HepG2 (cell line): Measurements from ENCODE around the gene PTCD1. TPM values are rescaled to one million over a fixed set of nuclear protein-coding genes. Genes with fewer than 3 reads are reported as not detected.

ENCODE experiments used
- ASH2L ChIP-seq: fragments of 300-600, 200-600 bp; sonication (generic); IDR thresholded peaks from 2 replicates; pipeline ENCODE4 v1.7.0; 2017; ENCODE audit warnings: low read depth, mild to moderate bottlenecking, moderate library complexity, mixed read lengths, low read length; ENCODE audit not compliant: insufficient read length
- SIN3B ChIP-seq: fragments of 150-350 bp; IDR thresholded peaks from 2 replicates; pipeline ENCODE4 v1.6.1; 2014; ENCODE audit warnings: low read length
- SRY ChIP-seq: sonication (generic); formaldehyde crosslinking; IDR thresholded peaks from 2 replicates; pipeline ENCODE4 v1.8.0; 2022; ENCODE audit warnings: mild to moderate bottlenecking, missing genetic modification reagents
- ZNF296 ChIP-seq: sonication (generic); formaldehyde crosslinking; conservative IDR thresholded peaks from 2 replicates; pipeline ENCODE4 v1.5.0; 2020; ENCODE audit warnings: mild to moderate bottlenecking, missing genetic modification reagents
- ZNF343 ChIP-seq: sonication (generic); formaldehyde crosslinking; IDR thresholded peaks from 2 replicates; pipeline ENCODE4 v1.4.0; 2020; ENCODE audit warnings: mild to moderate bottlenecking, missing genetic modification reagents
- polyA plus RNA-seq, 8 experiments: library from polyadenylated mRNA; depleted of rRNA in 3 of 8; stranded (reverse) in 7 of 8; unstranded in 1 of 8; fragments of >200 nt; fragmentation: Illumina TruSeq in 4 of 8; extraction: Trizol in 4 of 8; gene quantifications; 2 replicates each; pipeline versions ENCODE4 v1.2.1 to v1.2.3, GENCODE V29; 2011 to 2016; ENCODE audit warnings: low read depth in 4 of 8, missing spikeins in 1 of 8, mixed read lengths in 1 of 8; ENCODE audit not compliant: insufficient read depth in 1 of 8
- total RNA-seq, 5 experiments: library from RNA; depleted of rRNA; stranded (reverse); fragments of >200 nt; fragmentation: Illumina TruSeq; extraction: Trizol; gene quantifications; 2 replicates each; pipeline ENCODE4 v1.2.3, GENCODE V29; 2016; ENCODE audit warnings: low read depth in 1 of 5
- TF ChIP-seq, protein P1 (sequence below): sonication (generic); formaldehyde crosslinking; IDR thresholded peaks from 2 replicates; pipeline ENCODE4 v1.4.0; 2020; ENCODE audit warnings: mild to moderate bottlenecking, low read depth, missing genetic modification reagents
- TF ChIP-seq, protein P2 (sequence below): sonication (generic); formaldehyde crosslinking; IDR thresholded peaks from 2 replicates; pipeline ENCODE4 v1.9.0; 2021; ENCODE audit warnings: mild to moderate bottlenecking, missing genetic modification reagents
- TF ChIP-seq, protein P3 (sequence below): sonication (generic); formaldehyde crosslinking; IDR thresholded peaks from 2 replicates; pipeline ENCODE4 v1.5.0; 2020; ENCODE audit warnings: mild to moderate bottlenecking, missing genetic modification reagents, borderline replicate concordance
- TF ChIP-seq, protein P4 (sequence below): sonication (generic); formaldehyde crosslinking; IDR thresholded peaks from 2 replicates; pipeline ENCODE4 v1.4.0; 2020; ENCODE audit warnings: missing genetic modification reagents

PTCD1 gene
- total and polyA plus RNA-seq, 2 of the 13 experiments (the other 11 are each of a cell fraction or from before 2014, with no cell fraction given), result 3.0 to 8.4 TPM

DNA sequence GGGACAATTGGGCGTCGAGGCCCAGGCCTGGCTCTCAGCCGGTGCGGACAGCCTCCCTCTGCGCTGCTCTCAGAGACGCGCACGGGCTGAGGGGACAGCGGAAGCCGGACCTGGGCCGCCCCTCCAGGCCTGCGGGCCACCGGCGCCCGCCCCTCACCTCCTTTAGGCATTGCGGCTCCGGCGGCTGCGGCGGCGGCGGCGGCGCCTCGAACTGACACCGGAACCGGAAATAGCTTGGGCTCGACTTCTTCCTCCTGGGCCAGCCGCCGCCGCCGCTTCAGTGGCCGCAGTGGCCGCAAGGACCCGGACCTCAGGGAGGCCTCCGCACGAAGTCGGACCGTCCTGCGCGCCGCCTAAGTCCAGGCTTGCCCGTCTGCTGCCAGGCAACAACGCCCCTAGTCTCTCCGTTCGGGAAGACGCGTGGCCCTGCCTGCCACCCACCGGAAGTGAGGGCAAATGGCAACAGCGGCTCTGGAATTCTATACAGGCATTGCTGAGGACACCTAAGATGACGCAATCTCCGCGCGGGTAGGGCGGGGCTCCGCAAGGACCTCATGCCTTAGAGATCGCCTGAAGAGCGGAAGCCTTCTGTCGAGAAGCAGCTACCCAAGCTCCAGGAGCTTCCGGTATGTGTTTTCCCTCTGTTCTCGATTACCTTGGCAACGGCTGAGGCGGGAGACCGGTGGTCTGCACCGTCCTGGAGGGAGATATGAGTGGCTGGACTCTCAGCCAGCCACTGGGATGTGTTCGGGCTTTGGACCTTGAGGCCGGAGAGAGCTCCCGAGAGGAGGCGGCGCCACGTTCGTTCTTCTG, 30.0 kb downstream of the PTCD1 start, which contains the start of the genes BUD31 and PDAP1 (continued):
- TF ChIP-seq, protein P1, sequence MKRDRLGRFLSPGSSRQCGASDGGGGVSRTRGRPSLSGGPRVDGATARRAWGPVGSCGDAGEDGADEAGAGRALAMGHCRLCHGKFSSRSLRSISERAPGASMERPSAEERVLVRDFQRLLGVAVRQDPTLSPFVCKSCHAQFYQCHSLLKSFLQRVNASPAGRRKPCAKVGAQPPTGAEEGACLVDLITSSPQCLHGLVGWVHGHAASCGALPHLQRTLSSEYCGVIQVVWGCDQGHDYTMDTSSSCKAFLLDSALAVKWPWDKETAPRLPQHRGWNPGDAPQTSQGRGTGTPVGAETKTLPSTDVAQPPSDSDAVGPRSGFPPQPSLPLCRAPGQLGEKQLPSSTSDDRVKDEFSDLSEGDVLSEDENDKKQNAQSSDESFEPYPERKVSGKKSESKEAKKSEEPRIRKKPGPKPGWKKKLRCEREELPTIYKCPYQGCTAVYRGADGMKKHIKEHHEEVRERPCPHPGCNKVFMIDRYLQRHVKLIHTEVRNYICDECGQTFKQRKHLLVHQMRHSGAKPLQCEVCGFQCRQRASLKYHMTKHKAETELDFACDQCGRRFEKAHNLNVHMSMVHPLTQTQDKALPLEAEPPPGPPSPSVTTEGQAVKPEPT, result no peak
- TF ChIP-seq, protein P2, sequence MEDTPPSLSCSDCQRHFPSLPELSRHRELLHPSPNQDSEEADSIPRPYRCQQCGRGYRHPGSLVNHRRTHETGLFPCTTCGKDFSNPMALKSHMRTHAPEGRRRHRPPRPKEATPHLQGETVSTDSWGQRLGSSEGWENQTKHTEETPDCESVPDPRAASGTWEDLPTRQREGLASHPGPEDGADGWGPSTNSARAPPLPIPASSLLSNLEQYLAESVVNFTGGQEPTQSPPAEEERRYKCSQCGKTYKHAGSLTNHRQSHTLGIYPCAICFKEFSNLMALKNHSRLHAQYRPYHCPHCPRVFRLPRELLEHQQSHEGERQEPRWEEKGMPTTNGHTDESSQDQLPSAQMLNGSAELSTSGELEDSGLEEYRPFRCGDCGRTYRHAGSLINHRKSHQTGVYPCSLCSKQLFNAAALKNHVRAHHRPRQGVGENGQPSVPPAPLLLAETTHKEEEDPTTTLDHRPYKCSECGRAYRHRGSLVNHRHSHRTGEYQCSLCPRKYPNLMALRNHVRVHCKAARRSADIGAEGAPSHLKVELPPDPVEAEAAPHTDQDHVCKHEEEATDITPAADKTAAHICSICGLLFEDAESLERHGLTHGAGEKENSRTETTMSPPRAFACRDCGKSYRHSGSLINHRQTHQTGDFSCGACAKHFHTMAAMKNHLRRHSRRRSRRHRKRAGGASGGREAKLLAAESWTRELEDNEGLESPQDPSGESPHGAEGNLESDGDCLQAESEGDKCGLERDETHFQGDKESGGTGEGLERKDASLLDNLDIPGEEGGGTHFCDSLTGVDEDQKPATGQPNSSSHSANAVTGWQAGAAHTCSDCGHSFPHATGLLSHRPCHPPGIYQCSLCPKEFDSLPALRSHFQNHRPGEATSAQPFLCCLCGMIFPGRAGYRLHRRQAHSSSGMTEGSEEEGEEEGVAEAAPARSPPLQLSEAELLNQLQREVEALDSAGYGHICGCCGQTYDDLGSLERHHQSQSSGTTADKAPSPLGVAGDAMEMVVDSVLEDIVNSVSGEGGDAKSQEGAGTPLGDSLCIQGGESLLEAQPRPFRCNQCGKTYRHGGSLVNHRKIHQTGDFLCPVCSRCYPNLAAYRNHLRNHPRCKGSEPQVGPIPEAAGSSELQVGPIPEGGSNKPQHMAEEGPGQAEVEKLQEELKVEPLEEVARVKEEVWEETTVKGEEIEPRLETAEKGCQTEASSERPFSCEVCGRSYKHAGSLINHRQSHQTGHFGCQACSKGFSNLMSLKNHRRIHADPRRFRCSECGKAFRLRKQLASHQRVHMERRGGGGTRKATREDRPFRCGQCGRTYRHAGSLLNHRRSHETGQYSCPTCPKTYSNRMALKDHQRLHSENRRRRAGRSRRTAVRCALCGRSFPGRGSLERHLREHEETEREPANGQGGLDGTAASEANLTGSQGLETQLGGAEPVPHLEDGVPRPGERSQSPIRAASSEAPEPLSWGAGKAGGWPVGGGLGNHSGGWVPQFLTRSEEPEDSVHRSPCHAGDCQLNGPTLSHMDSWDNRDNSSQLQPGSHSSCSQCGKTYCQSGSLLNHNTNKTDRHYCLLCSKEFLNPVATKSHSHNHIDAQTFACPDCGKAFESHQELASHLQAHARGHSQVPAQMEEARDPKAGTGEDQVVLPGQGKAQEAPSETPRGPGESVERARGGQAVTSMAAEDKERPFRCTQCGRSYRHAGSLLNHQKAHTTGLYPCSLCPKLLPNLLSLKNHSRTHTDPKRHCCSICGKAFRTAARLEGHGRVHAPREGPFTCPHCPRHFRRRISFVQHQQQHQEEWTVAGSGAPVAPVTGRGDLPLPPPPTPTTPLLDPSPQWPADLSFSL (CRISPR knock-in tag), result no peak
- TF ChIP-seq, protein P3, sequence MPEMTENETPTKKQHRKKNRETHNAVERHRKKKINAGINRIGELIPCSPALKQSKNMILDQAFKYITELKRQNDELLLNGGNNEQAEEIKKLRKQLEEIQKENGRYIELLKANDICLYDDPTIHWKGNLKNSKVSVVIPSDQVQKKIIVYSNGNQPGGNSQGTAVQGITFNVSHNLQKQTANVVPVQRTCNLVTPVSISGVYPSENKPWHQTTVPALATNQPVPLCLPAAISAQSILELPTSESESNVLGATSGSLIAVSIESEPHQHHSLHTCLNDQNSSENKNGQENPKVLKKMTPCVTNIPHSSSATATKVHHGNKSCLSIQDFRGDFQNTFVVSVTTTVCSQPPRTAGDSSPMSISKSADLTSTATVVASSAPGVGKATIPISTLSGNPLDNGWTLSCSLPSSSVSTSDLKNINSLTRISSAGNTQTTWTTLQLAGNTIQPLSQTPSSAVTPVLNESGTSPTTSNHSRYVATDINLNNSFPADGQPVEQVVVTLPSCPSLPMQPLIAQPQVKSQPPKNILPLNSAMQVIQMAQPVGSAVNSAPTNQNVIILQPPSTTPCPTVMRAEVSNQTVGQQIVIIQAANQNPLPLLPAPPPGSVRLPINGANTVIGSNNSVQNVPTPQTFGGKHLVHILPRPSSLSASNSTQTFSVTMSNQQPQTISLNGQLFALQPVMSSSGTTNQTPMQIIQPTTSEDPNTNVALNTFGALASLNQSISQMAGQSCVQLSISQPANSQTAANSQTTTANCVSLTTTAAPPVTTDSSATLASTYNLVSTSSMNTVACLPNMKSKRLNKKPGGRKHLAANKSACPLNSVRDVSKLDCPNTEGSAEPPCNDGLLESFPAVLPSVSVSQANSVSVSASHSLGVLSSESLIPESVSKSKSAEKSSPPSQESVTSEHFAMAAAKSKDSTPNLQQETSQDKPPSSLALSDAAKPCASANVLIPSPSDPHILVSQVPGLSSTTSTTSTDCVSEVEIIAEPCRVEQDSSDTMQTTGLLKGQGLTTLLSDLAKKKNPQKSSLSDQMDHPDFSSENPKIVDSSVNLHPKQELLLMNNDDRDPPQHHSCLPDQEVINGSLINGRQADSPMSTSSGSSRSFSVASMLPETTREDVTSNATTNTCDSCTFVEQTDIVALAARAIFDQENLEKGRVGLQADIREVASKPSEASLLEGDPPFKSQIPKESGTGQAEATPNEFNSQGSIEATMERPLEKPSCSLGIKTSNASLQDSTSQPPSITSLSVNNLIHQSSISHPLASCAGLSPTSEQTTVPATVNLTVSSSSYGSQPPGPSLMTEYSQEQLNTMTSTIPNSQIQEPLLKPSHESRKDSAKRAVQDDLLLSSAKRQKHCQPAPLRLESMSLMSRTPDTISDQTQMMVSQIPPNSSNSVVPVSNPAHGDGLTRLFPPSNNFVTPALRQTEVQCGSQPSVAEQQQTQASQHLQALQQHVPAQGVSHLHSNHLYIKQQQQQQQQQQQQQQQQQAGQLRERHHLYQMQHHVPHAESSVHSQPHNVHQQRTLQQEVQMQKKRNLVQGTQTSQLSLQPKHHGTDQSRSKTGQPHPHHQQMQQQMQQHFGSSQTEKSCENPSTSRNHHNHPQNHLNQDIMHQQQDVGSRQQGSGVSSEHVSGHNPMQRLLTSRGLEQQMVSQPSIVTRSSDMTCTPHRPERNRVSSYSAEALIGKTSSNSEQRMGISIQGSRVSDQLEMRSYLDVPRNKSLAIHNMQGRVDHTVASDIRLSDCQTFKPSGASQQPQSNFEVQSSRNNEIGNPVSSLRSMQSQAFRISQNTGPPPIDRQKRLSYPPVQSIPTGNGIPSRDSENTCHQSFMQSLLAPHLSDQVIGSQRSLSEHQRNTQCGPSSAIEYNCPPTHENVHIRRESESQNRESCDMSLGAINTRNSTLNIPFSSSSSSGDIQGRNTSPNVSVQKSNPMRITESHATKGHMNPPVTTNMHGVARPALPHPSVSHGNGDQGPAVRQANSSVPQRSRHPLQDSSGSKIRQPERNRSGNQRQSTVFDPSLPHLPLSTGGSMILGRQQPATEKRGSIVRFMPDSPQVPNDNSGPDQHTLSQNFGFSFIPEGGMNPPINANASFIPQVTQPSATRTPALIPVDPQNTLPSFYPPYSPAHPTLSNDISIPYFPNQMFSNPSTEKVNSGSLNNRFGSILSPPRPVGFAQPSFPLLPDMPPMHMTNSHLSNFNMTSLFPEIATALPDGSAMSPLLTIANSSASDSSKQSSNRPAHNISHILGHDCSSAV (CRISPR knock-in tag), result no peak
- TF ChIP-seq SRY (CRISPR knock-in tag) (peak; percentile 61; the same call in 1 of the 2 replicates), ASH2L (peak; percentile 98), SIN3B (no peak; the same call in 1 of the 2 replicates), ZNF343 (CRISPR knock-in tag) (0 out of 2 replicates have a peak, but pooled peaks have one; percentile 90), ZNF296 (no peak)
- TF ChIP-seq, protein P4, sequence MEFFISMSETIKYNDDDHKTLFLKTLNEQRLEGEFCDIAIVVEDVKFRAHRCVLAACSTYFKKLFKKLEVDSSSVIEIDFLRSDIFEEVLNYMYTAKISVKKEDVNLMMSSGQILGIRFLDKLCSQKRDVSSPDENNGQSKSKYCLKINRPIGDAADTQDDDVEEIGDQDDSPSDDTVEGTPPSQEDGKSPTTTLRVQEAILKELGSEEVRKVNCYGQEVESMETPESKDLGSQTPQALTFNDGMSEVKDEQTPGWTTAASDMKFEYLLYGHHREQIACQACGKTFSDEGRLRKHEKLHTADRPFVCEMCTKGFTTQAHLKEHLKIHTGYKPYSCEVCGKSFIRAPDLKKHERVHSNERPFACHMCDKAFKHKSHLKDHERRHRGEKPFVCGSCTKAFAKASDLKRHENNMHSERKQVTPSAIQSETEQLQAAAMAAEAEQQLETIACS (CRISPR knock-in tag), result peak; percentile 45; the same call in 1 of the 2 replicates
